B cell (primary cell): Measurements from ENCODE around the gene KLHL17. TPM values are rescaled to one million over a fixed set of nuclear protein-coding genes. Genes with fewer than 3 reads are reported as not detected.

ENCODE experiments used
- ATAC-seq: fragments of 200-7000 bp; cut with Tn5 transposase; one replicate; pipeline ENCODE4 v1.10.0; 2021; ENCODE audit warnings: low read depth, mild to moderate bottlenecking, moderate number of reproducible peaks, moderate library complexity
- CTCF ChIA-PET: fragments of 350-600 bp; sonication (Branson Sonifier 250); formaldehyde crosslinking; loops from one replicate; lab custom pipeline; 2021; ENCODE audit warnings: antibody characterized with exemption, inconsistent platforms; lab: Charles Lee
- POLR2A ChIA-PET: fragments of 350-600 bp; sonication (Branson Sonifier 250); formaldehyde crosslinking; loops from one replicate; lab custom pipeline; 2021; ENCODE audit warnings: antibody characterized with exemption; lab: Charles Lee
- DNase-seq: peaks from one replicate; pipeline ENCODE4 v3.0.0; 2013
- H2AFZ ChIP-seq: 2 replicates; pipeline ENCODE4 v1.6.1; 2012; ENCODE audit warnings: mild to moderate bottlenecking, low read depth, low read length; ENCODE audit not compliant: insufficient read depth, poor library complexity, severe bottlenecking
- H3K27ac ChIP-seq, 2 donors: 1 replicate in 1 of 2; 2 replicates in 1 of 2; pipeline ENCODE4 v1.5.1; 2012 to 2013; ENCODE audit warnings: low read length in 2 of 2, mild to moderate bottlenecking in 2 of 2, moderate library complexity in 1 of 2
- H3K27me3 ChIP-seq, 4 experiments: fragments of 200-600 bp in 1 of 4; sonication (generic) in 1 of 4; replicated peaks in 1 of 4; 1 replicate in 2 of 4; 2 replicates in 2 of 4; pipeline versions ENCODE4 v1.6.1 to v1.7.0; 2013 to 2016; ENCODE audit warnings: low read length in 3 of 4, mild to moderate bottlenecking in 2 of 4, mixed read lengths in 1 of 4, moderate library complexity in 1 of 4; ENCODE audit not compliant: insufficient read depth in 4 of 4, control insufficient read depth in 3 of 4; ENCODE audit errors: control extremely low read depth in 1 of 4
- H3K36me3 ChIP-seq, 2 experiments: replicated peaks in 1 of 2; 1 replicate in 1 of 2; 2 replicates in 1 of 2; pipeline versions ENCODE4 v1.6.1 to v1.7.1; 2013; ENCODE audit warnings: low read length in 1 of 2; ENCODE audit not compliant: insufficient read depth in 2 of 2, control insufficient read depth in 1 of 2; ENCODE audit errors: control extremely low read depth in 1 of 2, extremely low read depth in 1 of 2
- H3K4me1 ChIP-seq, 2 donors: fragments of 200-600 bp in 1 of 2; sonication (generic) in 1 of 2; 1 replicate in 1 of 2; 2 replicates in 1 of 2; pipeline versions ENCODE4 v1.5.1 to v1.6.1; 2013 to 2017; ENCODE audit warnings: low read length in 2 of 2; ENCODE audit not compliant: control insufficient read depth in 2 of 2, insufficient read depth in 2 of 2
- H3K4me2 ChIP-seq: replicated peaks from 2 replicates; pipeline ENCODE3; 2012; ENCODE audit warnings: mild to moderate bottlenecking, low read depth, low read length; ENCODE audit not compliant: poor library complexity, severe bottlenecking
- H3K4me3 ChIP-seq, 5 experiments: fragments of 200-600 bp in 1 of 5; sonication (generic) in 1 of 5; 1 replicate in 3 of 5; 2 replicates in 2 of 5; pipeline versions ENCODE4 v1.5.1 to v1.7.0; 2011 to 2016; ENCODE audit warnings: low read length in 4 of 5, mild to moderate bottlenecking in 4 of 5, low read depth in 2 of 5, control low read depth in 1 of 5, moderate library complexity in 1 of 5; ENCODE audit not compliant: insufficient read depth in 1 of 5; ENCODE audit errors: control extremely low read depth in 1 of 5, extremely low read depth in 1 of 5
- H3K79me2 ChIP-seq: fragments of 200-600 bp; sonication (generic); one replicate; pipeline ENCODE4 v1.6.0; 2016; ENCODE audit warnings: low read length; ENCODE audit not compliant: control insufficient read depth, insufficient read depth
- H3K9ac ChIP-seq: fragments of 200-600 bp; sonication (generic); 2 replicates; pipeline ENCODE4 v1.6.1; 2017; ENCODE audit warnings: mild to moderate bottlenecking, low read length, moderate library complexity
- H3K9me3 ChIP-seq, 3 donors: one replicate each; pipeline versions ENCODE4 v1.6.1 to v1.7.1; 2013; ENCODE audit warnings: low read length in 2 of 3; ENCODE audit not compliant: control insufficient read depth in 2 of 3, insufficient read depth in 1 of 3; ENCODE audit errors: control extremely low read depth in 1 of 3
- H4K20me1 ChIP-seq: 2 replicates; pipeline ENCODE4 v1.6.0; 2012; ENCODE audit warnings: mild to moderate bottlenecking, low read length; ENCODE audit not compliant: insufficient read depth, control insufficient read depth, poor library complexity, severe bottlenecking
- H3K27ac Mint-ChIP-seq: one replicate; pipeline ENCODE4 v1.8.0; 2021; ENCODE audit warnings: mixed read lengths
- H3K27me3 Mint-ChIP-seq: one replicate; pipeline ENCODE4 v1.8.0; 2021; ENCODE audit warnings: mixed read lengths
- H3K4me1 Mint-ChIP-seq: one replicate; pipeline ENCODE4 v1.8.0; 2021; ENCODE audit warnings: mixed read lengths
- H3K4me3 Mint-ChIP-seq: one replicate; pipeline ENCODE4 v1.8.0; 2021; ENCODE audit warnings: mixed read lengths
- H3K9me3 Mint-ChIP-seq: one replicate; pipeline ENCODE4 v1.8.0; 2022; ENCODE audit warnings: mixed read lengths; ENCODE audit not compliant: insufficient read depth
- EZH2 ChIP-seq: IDR thresholded peaks from 2 replicates; pipeline ENCODE4 v1.6.1; 2012; ENCODE audit warnings: borderline replicate concordance, low read depth, mild to moderate bottlenecking, moderate library complexity, low read length; ENCODE audit not compliant: insufficient read depth, poor library complexity, severe bottlenecking
- WGBS: methylation state at CpG from one replicate; pipeline ENCODE4 v1.1.5; 2013; ENCODE audit warnings: missing lambda C conversion rate; ENCODE audit not compliant: insufficient coverage; 5-methylcytosine and 5-hydroxymethylcytosine counted together
- intact Hi-C: fragments of 100-400 bp; cut with micrococcal nuclease; formaldehyde crosslinking; loops from one replicate; pipeline ENCODE4 v1.10.0; 2022
- polyA plus RNA-seq: library from polyadenylated mRNA; depleted of rRNA; stranded (reverse); fragments of >200 nt; gene quantifications from 2 replicates; pipeline ENCODE4 v1.2.3, GENCODE V29; 2012
- total RNA-seq, 2 donors: library from RNA; stranded (reverse); fragments of 120-200 nt in 1 of 2; gene quantifications; 1 replicate in 1 of 2; 2 replicates in 1 of 2; pipeline versions ENCODE4 v1.2.3 to v1.2.4, GENCODE V29; 2013 to 2022
- TF ChIP-seq, protein P1 (sequence below): fragments of 200-600 bp; IDR thresholded peaks from one replicate; pipeline ENCODE4 v1.8.0; 2022; ENCODE audit warnings: antibody characterized with exemption, mild to moderate bottlenecking

The KLHL17 gene
- total and polyA plus RNA-seq, 2 donors (not counting 1 experiment from before 2014, with no cell fraction given), result 30.1 to 57.5 TPM

GRCh38 chr1:931380-932172, 28.8 kb upstream of the KLHL17 start:
- H3K27me3 Mint-ChIP-seq, result peaks cover 23% of the 10 kb centered on the region
- Histone ChIP-seq H3K9me3 (peaks cover 0 to 4% (median 0%) of the 10 kb centered on the region in 3 donors), H3K4me1 (peaks cover 3 to 8% of the 10 kb centered on the region in 2 donors), H3K4me2 (no peak overlapping the region), H3K27ac (no peak overlapping the region), H3K27me3 (peaks cover 0 to 63% (median 8%) of the 10 kb centered on the region in 4 experiments), H3K9ac (no peak overlapping the region), H4K20me1 (no peaks in the 10 kb centered on the region), H3K79me2 (no peaks in the 10 kb centered on the region), H3K36me3 (no peaks in the 10 kb centered on the region), H3K4me3 (no peak overlapping the region), H2AFZ (no peak overlapping the region)
- no peak for DNase-seq
- no peak overlapping the region for H3K4me3 Mint-ChIP-seq
- WGBS, result 68% methylated on average over 10 of the region's 15 CpGs
- intact Hi-C loops, result no loop called here
- no peak for TF ChIP-seq EZH2
- TF ChIP-seq, protein P1, sequence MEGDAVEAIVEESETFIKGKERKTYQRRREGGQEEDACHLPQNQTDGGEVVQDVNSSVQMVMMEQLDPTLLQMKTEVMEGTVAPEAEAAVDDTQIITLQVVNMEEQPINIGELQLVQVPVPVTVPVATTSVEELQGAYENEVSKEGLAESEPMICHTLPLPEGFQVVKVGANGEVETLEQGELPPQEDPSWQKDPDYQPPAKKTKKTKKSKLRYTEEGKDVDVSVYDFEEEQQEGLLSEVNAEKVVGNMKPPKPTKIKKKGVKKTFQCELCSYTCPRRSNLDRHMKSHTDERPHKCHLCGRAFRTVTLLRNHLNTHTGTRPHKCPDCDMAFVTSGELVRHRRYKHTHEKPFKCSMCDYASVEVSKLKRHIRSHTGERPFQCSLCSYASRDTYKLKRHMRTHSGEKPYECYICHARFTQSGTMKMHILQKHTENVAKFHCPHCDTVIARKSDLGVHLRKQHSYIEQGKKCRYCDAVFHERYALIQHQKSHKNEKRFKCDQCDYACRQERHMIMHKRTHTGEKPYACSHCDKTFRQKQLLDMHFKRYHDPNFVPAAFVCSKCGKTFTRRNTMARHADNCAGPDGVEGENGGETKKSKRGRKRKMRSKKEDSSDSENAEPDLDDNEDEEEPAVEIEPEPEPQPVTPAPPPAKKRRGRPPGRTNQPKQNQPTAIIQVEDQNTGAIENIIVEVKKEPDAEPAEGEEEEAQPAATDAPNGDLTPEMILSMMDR, result no peak
- no peaks in the 10 kb centered on the region for H3K9me3 Mint-ChIP-seq
- ChIA-PET POLR2A (no interaction called here), CTCF (no interaction called here)
- no peaks in the 10 kb centered on the region for H3K4me1 Mint-ChIP-seq
- peak overlapping the region; percentile 46 for H3K27ac Mint-ChIP-seq
- no peak for ATAC-seq

- POLR2A ChIA-PET, result no interaction called here
- intact Hi-C loops, result no loop called here
- DNase-seq (no peak), ATAC-seq (no peak)
- H4K20me1 ChIP-seq, result no peaks in the 10 kb centered on the region
- Mint-ChIP-seq H3K4me3 (no peak overlapping the region), H3K9me3 (no peaks in the 10 kb centered on the region), H3K27me3 (peaks cover 19% of the 10 kb centered on the region), H3K4me1 (no peaks in the 10 kb centered on the region), H3K27ac (no peak overlapping the region)
- 85% methylated on average over 16 of the region's 16 CpGs for WGBS
- H3K9me3 ChIP-seq, result peaks cover 0 to 4% (median 0%) of the 10 kb centered on the region in 3 donors
- H3K79me2 ChIP-seq, result no peaks in the 10 kb centered on the region
- H3K4me1 ChIP-seq, result peaks cover 3 to 8% of the 10 kb centered on the region in 2 donors
- no peak overlapping the region for H2AFZ ChIP-seq
- TF ChIP-seq EZH2, result no peak
- CTCF ChIA-PET, result no interaction called here
- peaks cover 0 to 62% (median 8%) of the 10 kb centered on the region in 4 experiments for H3K27me3 ChIP-seq
- no peak overlapping the region for H3K4me2 ChIP-seq
- no peak overlapping the region for H3K9ac ChIP-seq
- H3K4me3 ChIP-seq, result no peak overlapping the region
- H3K27ac ChIP-seq, result no peak overlapping the region
- H3K36me3 ChIP-seq, result no peaks in the 10 kb centered on the region
Measured at GRCh38 chr1:932173-932510, 28.2 kb upstream of the KLHL17 start.
